Choroid plexus epithelial cell (primary cell): ENCODE measurements around the gene PYGM.

Experiments
- DNase-seq: peaks from one replicate; pipeline ENCODE4 v3.0.0-alpha.2; 2010; ENCODE audit warnings: low read depth
- H3K4me3 ChIP-seq: 2 replicates; pipeline ENCODE4 v1.5.1; 2011; ENCODE audit warnings: low read depth, mild to moderate bottlenecking, control low read depth, low read length, moderate library complexity
- TF ChIP-seq, protein P1 (sequence below): conservative IDR thresholded peaks from 2 replicates; pipeline ENCODE4 v1.5.1; 2011; ENCODE audit warnings: low read depth, mild to moderate bottlenecking, control low read depth, inconsistent platforms, low read length, moderate library complexity

The PYGM gene

GRCh38 chr11:64752175-64752970 lies 7.4 kb downstream of the PYGM start:
- TF ChIP-seq, protein P1, sequence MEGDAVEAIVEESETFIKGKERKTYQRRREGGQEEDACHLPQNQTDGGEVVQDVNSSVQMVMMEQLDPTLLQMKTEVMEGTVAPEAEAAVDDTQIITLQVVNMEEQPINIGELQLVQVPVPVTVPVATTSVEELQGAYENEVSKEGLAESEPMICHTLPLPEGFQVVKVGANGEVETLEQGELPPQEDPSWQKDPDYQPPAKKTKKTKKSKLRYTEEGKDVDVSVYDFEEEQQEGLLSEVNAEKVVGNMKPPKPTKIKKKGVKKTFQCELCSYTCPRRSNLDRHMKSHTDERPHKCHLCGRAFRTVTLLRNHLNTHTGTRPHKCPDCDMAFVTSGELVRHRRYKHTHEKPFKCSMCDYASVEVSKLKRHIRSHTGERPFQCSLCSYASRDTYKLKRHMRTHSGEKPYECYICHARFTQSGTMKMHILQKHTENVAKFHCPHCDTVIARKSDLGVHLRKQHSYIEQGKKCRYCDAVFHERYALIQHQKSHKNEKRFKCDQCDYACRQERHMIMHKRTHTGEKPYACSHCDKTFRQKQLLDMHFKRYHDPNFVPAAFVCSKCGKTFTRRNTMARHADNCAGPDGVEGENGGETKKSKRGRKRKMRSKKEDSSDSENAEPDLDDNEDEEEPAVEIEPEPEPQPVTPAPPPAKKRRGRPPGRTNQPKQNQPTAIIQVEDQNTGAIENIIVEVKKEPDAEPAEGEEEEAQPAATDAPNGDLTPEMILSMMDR = no peak
- H3K4me3 ChIP-seq = no peak overlapping the region
- DNase-seq = no peak

DNA sequence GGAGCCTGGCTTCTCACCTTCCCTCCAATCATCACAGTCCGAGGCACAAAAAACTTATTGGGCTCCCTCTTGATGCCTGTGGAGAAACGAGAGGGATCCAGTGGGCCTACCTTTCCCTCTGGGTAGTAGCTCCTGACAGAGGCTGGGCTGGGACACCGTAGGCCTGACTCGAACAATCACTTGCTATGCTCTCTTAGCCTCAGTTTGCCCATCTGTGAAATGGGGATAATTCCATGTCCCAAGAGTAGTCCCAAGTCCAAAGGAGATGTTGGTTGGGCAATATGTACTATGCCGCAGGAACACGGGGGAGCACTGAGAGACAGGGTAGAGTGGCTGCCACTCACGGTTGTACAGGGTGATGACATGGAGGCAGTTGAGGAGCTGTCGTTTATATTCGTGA lies 8.2 kb downstream of the PYGM start:
- TF ChIP-seq, protein P1 = no peak
- H3K4me3 ChIP-seq = no peak overlapping the region
- no peak for DNase-seq

DNA sequence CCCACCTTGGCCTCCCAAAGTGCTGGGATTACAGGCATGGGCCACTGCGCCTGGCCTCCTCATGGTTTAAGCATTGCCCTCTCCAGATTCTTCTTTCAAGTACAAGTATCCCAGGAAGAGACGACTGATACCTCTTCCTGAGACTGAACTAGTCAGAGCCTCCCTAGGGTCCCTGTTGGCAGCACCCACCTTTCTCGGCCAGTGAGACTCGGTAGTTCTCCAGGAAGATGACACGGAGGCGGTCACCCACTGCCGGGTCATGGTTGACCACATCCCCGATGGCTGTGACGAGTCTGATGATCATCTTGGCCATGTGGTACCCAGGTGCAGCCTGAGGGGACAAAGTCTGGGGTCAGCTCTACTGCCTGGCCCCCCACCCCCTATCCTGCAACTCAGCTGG lies 8.6 kb downstream of the PYGM start:
- H3K4me3 ChIP-seq = no peak overlapping the region
- TF ChIP-seq, protein P1 = no peak
- no peak for DNase-seq

DNA sequence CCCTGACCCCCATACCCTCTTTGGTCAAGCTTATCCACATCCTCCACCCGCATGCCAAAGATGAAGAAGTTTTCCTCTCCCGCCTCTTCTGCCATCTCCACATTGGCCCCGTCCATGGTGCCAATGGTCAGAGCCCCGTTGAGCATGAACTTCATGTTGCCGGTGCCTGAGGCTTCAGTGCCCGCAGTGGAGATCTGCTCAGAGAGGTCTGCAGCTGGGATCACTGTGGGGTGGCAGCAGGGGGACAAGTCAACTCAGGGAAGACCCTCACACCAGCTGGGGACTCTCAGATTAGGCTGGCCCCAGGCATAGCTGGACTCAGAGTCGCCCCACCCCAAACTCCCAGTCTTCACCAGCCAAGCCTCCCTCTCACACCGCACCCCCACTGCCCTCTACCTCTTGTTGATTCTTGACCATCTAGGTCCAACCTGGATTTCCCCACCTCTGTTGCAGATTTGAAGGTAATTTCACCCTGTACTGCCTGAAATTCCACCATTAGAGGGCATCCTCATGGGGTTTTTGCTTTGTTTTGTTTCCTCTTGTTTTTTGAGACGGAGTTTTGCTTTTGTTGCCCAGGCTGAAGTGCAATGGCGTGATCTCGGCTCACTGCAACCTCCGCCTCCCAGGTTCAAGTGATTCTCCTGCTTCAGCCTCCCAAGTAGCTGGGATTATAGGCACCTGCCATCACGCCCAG lies 9.3 kb downstream of the PYGM start:
- TF ChIP-seq, protein P1 = peak; percentile 33
- no peak for DNase-seq
- no peak overlapping the region for H3K4me3 ChIP-seq

DNA sequence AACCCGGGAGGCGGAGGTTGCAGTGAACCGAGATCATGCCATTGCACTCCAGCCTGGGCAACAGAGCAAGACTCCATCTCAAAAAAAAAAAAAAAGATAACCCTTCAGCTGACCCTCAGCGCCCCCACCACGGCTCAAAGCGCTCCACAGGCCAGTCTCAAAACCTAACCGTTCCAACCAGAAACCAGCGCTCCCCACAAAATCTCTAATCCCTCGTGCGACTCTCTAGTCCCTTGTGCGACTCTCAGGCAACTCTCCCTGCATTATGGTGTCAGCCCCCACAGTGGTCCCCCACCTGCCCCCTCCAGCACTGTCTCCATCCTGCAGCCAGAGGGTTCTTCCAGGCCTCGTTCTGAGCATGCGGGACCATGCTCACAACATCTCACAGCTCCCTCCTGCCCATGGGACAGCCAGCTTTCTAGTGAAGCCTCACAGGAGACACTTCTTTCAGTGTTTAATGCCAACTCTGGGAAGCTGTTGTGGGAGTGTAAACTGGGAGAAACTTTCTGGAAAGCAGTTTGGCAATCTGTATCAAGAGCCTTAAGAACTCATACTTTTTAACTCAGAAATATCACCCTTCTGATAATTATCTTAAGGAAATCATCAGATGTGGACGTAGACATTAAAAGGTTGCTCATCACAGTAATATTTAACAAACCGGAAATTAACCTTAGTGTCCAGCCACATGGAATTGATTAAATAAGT lies 11.7 kb downstream of the PYGM start:
- H3K4me3 ChIP-seq = no peak overlapping the region
- DNase-seq = no peak
- TF ChIP-seq, protein P1 = no peak

DNA sequence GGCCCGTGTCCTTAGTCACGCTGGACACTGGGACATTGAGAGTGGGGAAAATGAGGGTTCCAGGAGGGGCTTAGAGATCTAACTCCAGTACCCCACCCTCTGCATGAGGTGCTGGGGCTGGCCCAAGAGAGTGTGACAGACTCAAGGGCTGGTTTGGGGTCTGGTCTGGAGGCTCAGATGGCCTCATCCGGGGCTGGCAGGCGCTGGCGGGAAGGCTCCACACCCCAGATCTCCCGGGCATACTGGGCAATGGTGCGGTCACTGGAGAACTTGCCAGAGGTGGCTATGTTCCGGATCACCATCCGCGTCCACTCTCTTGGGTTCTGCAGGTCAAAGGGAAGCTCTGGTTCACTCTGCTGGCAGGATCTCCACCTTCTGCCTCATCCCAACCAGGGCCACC lies 13.3 kb downstream of the PYGM start:
- DNase-seq = no peak
- TF ChIP-seq, protein P1 = no peak
- no peak overlapping the region for H3K4me3 ChIP-seq
